ENCODE measurements around the gene GRB2.
"Not testable (repeated sequence)": the region's sequence is repeated elsewhere in the genome, so short reads cannot be mapped to it uniquely, and the experiment has no call there.

The GRB2 gene

GRCh38 chr17:75383842-75384195, 21.7 kb downstream of the GRB2 start:
- no peak overlapping the region for H3K27ac ChIP-seq (replicated peaks)
- no peaks in the 10 kb centered on the region for H3K27me3 ChIP-seq (ENCODE audit: insufficient read depth, poor library complexity, severe bottlenecking)
- TF ChIP-seq GABPA (IDR thresholded peaks at IDR 0.05; ENCODE audit: low read depth) (no peak), SPI1 (IDR thresholded peaks at IDR 0.05; ENCODE audit: borderline replicate concordance, low read depth) (no peak), POLR2AphosphoS5 (IDR thresholded peaks at IDR 0.05; ENCODE audit: low read depth) (no peak), CTCF (IDR thresholded peaks at IDR 0.05; ENCODE audit: insufficient read depth, low read length) (no peak)
- TF ChIP-seq, protein P1, sequence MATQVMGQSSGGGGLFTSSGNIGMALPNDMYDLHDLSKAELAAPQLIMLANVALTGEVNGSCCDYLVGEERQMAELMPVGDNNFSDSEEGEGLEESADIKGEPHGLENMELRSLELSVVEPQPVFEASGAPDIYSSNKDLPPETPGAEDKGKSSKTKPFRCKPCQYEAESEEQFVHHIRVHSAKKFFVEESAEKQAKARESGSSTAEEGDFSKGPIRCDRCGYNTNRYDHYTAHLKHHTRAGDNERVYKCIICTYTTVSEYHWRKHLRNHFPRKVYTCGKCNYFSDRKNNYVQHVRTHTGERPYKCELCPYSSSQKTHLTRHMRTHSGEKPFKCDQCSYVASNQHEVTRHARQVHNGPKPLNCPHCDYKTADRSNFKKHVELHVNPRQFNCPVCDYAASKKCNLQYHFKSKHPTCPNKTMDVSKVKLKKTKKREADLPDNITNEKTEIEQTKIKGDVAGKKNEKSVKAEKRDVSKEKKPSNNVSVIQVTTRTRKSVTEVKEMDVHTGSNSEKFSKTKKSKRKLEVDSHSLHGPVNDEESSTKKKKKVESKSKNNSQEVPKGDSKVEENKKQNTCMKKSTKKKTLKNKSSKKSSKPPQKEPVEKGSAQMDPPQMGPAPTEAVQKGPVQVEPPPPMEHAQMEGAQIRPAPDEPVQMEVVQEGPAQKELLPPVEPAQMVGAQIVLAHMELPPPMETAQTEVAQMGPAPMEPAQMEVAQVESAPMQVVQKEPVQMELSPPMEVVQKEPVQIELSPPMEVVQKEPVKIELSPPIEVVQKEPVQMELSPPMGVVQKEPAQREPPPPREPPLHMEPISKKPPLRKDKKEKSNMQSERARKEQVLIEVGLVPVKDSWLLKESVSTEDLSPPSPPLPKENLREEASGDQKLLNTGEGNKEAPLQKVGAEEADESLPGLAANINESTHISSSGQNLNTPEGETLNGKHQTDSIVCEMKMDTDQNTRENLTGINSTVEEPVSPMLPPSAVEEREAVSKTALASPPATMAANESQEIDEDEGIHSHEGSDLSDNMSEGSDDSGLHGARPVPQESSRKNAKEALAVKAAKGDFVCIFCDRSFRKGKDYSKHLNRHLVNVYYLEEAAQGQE (IDR thresholded peaks at IDR 0.05; ENCODE audit: insufficient replicate concordance, low read depth), result no peak
- DNase-seq (ENCODE audit: low read depth in 1 of 2, low spot score in 1 of 2), result no peak
- H3K4me3 ChIP-seq (replicated peaks; ENCODE audit: insufficient read depth, low read length), result no peak overlapping the region

GRCh38 chr17:75380750-75381149, 24.7 kb downstream of the GRB2 start:
- H3K27me3 ChIP-seq (ENCODE audit: insufficient read depth, poor library complexity, severe bottlenecking), result no peaks in the 10 kb centered on the region
- no peak overlapping the region for H3K27ac ChIP-seq (replicated peaks)
- no peak for TF ChIP-seq SPI1 (IDR thresholded peaks at IDR 0.05; ENCODE audit: borderline replicate concordance, low read depth)
- TF ChIP-seq POLR2AphosphoS5 (IDR thresholded peaks at IDR 0.05; ENCODE audit: low read depth), result no peak
- no peak for TF ChIP-seq CTCF (IDR thresholded peaks at IDR 0.05; ENCODE audit: insufficient read depth, low read length)
- DNase-seq (ENCODE audit: low read depth in 1 of 2, low spot score in 1 of 2), result no peak
- H3K4me3 ChIP-seq (replicated peaks; ENCODE audit: insufficient read depth, low read length), result no peak overlapping the region

DNA sequence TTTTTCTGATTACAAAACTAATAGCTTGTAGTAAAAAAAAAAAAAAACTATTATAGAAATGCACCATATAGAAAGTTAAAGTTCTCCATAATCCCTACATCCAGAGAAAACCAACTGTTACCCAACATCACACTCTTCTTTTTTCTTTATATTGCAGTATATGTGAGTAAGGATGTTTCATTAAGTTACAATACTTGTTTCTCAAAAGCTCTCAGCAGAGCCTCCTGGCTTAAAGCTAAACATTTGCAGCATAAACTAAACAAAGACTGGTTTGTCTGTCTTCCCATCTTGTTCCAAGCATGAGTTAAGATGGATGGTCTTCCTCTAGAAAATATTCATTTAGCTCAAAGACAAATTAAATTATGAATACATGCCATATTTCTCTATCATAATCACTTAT, 25.2 kb downstream of the GRB2 start:
- no peak for TF ChIP-seq CTCF (IDR thresholded peaks at IDR 0.05; ENCODE audit: insufficient read depth, low read length)
- TF ChIP-seq GABPA (IDR thresholded peaks at IDR 0.05; ENCODE audit: low read depth), result no peak
- TF ChIP-seq, protein P1 (IDR thresholded peaks at IDR 0.05; ENCODE audit: insufficient replicate concordance, low read depth), result no peak
- no peak for TF ChIP-seq POLR2AphosphoS5 (IDR thresholded peaks at IDR 0.05; ENCODE audit: low read depth)
- no peak for TF ChIP-seq SPI1 (IDR thresholded peaks at IDR 0.05; ENCODE audit: borderline replicate concordance, low read depth)
- H3K27me3 ChIP-seq (ENCODE audit: insufficient read depth, poor library complexity, severe bottlenecking), result no peaks in the 10 kb centered on the region
- H3K27ac ChIP-seq (replicated peaks), result no peak overlapping the region
- no peak overlapping the region for H3K4me3 ChIP-seq (replicated peaks; ENCODE audit: insufficient read depth, low read length)
- DNase-seq (ENCODE audit: low read depth in 1 of 2, low spot score in 1 of 2), result no peak

- not testable (repeated sequence) for DNase-seq (ENCODE audit: low read depth in 1 of 2, low spot score in 1 of 2); H3K27me3 ChIP-seq (ENCODE audit: insufficient read depth, poor library complexity, severe bottlenecking); H3K27ac ChIP-seq (replicated peaks)
Observed at GRCh38 chr17:75379426-75379825, 26.1 kb downstream of the GRB2 start.

More at GRCh38 chr17:75379426-75379825, 26.1 kb downstream of the GRB2 start:
- not testable (repeated sequence) for H3K4me3 ChIP-seq (replicated peaks; ENCODE audit: insufficient read depth, low read length)
